Activated T-cell treated with anti-CD3 and anti-CD28 coated beads, Interleukin-2, amount 50 U/mL, for 72 hours (primary cell): ENCODE measurements around the gene BORCS5. TPM values are rescaled to one million over a fixed set of nuclear protein-coding genes. Genes with fewer than 3 reads are reported as not detected.
A peak's percentile ranks its signal among the peaks of the same experiment; 100 is the strongest.

Experiments
- ATAC-seq, 2 donors: fragments of 150-1000 bp; cut with Tn5 transposase; replicated peaks in 1 of 2; 2 replicates each; pipeline ENCODE4 v1.10.0; 2021; ENCODE audit warnings: moderate library complexity in 2 of 2, mild to moderate bottlenecking in 1 of 2
- DNase-seq, 2 donors: peaks; one replicate each; pipeline ENCODE4 v3.0.0; 2021 to 2022; ENCODE audit warnings: mixed read lengths in 1 of 2
- H3K27ac Mint-ChIP-seq: one replicate; pipeline ENCODE4 v1.8.0; 2022; ENCODE audit warnings: mild to moderate bottlenecking, moderate library complexity, mixed read lengths
- H3K27me3 Mint-ChIP-seq: one replicate; pipeline ENCODE4 v1.8.0; 2022; ENCODE audit warnings: low read depth, mixed read lengths
- H3K36me3 Mint-ChIP-seq, 2 donors: one replicate each; pipeline ENCODE4 v1.8.0; 2022; ENCODE audit warnings: mixed read lengths in 2 of 2, mild to moderate bottlenecking in 1 of 2; ENCODE audit not compliant: insufficient read depth in 2 of 2
- H3K4me1 Mint-ChIP-seq: one replicate; pipeline ENCODE4 v1.8.0; 2022; ENCODE audit warnings: low read depth, mixed read lengths
- H3K4me3 Mint-ChIP-seq, 2 donors: one replicate each; pipeline ENCODE4 v1.8.0; 2022; ENCODE audit warnings: mild to moderate bottlenecking in 2 of 2, mixed read lengths in 2 of 2, moderate library complexity in 2 of 2
- H3K9me3 Mint-ChIP-seq, 2 donors: one replicate each; pipeline ENCODE4 v1.8.0; 2022; ENCODE audit warnings: mixed read lengths in 2 of 2
- total RNA-seq, 2 donors: library from RNA; stranded (reverse); gene quantifications; one replicate each; pipeline ENCODE4 v1.2.3, GENCODE V29; 2022

BORCS5 gene
- total RNA-seq, 2 donors from 2014 or later: 37.7 to 44.9 TPM

GRCh38 chr12:12447837-12448236, 91.0 kb downstream of the BORCS5 start:
- Mint-ChIP-seq H3K27me3 (no peaks in the 10 kb centered on the region), H3K9me3 (no peaks in the 10 kb centered on the region), H3K27ac (no peak overlapping the region), H3K4me3 (no peak overlapping the region), H3K4me1 (peaks cover 29% of the 10 kb centered on the region), H3K36me3 (peaks cover 0 to 6% of the 10 kb centered on the region in 2 donors)
- DNase-seq (no peak), ATAC-seq (no peak)

- Mint-ChIP-seq H3K27ac (peak overlapping the region; percentile 52), H3K36me3 (peaks cover 0 to 7% of the 10 kb centered on the region in 2 donors), H3K4me3 (no peak overlapping the region), H3K27me3 (no peaks in the 10 kb centered on the region), H3K4me1 (peaks cover 12% of the 10 kb centered on the region), H3K9me3 (no peaks in the 10 kb centered on the region)
- no peak for DNase-seq
- no peak for ATAC-seq
These were observed 92.7 kb downstream of the BORCS5 start for GRCh38 chr12:12449533-12450025.

- no peak overlapping the region for H3K27ac Mint-ChIP-seq
- H3K27me3 Mint-ChIP-seq: no peaks in the 10 kb centered on the region
- peaks cover 12% of the 10 kb centered on the region for H3K4me1 Mint-ChIP-seq
- ATAC-seq (no peak), DNase-seq (no peak)
- peaks cover 0 to 7% of the 10 kb centered on the region in 2 donors for H3K36me3 Mint-ChIP-seq
- no peaks in the 10 kb centered on the region for H3K9me3 Mint-ChIP-seq
- no peak overlapping the region for H3K4me3 Mint-ChIP-seq
These were observed 93.2 kb downstream of the BORCS5 start for GRCh38 chr12:12450043-12450471.

GRCh38 chr12:12451098-12451497, 94.2 kb downstream of the BORCS5 start:
- H3K36me3 Mint-ChIP-seq: peaks cover 2 to 5% of the 10 kb centered on the region in 2 donors

GRCh38 chr12:12452326-12452902, 95.5 kb downstream of the BORCS5 start:
- no peaks in the 10 kb centered on the region for H3K27me3 Mint-ChIP-seq
- H3K27ac Mint-ChIP-seq: no peak overlapping the region
- no peak overlapping the region for H3K4me3 Mint-ChIP-seq
- DNase-seq: no peak
- H3K36me3 Mint-ChIP-seq: peaks cover 2 to 5% of the 10 kb centered on the region in 2 donors
- ATAC-seq: no peak
- H3K9me3 Mint-ChIP-seq: no peaks in the 10 kb centered on the region
- peaks cover 23% of the 10 kb centered on the region for H3K4me1 Mint-ChIP-seq

More at GRCh38 chr12:12451098-12451497, 94.2 kb downstream of the BORCS5 start:
- Mint-ChIP-seq H3K27me3 (no peaks in the 10 kb centered on the region), H3K27ac (no peak overlapping the region), H3K4me3 (no peak overlapping the region), H3K4me1 (peaks cover 20% of the 10 kb centered on the region), H3K9me3 (no peaks in the 10 kb centered on the region)
- ATAC-seq: no peak
- DNase-seq: no peak

GRCh38 chr12:12453635-12454034, 96.8 kb downstream of the BORCS5 start:
- no peak for DNase-seq
- Mint-ChIP-seq H3K27ac (no peak overlapping the region), H3K27me3 (no peaks in the 10 kb centered on the region), H3K4me1 (peaks cover 35% of the 10 kb centered on the region), H3K36me3 (peaks cover 2 to 5% of the 10 kb centered on the region in 2 donors), H3K9me3 (no peaks in the 10 kb centered on the region), H3K4me3 (no peak overlapping the region)
- ATAC-seq: no peak

- H3K4me1 Mint-ChIP-seq: peaks cover 37% of the 10 kb centered on the region
- ATAC-seq (no peak), DNase-seq (no peak)
- H3K9me3 Mint-ChIP-seq: no peaks in the 10 kb centered on the region
- no peak overlapping the region for H3K27ac Mint-ChIP-seq
- H3K36me3 Mint-ChIP-seq: peaks cover 2 to 3% of the 10 kb centered on the region in 2 donors
- H3K4me3 Mint-ChIP-seq: no peak overlapping the region
- H3K27me3 Mint-ChIP-seq: no peaks in the 10 kb centered on the region
These were observed 97.4 kb downstream of the BORCS5 start for GRCh38 chr12:12454315-12454714.

GRCh38 chr12:12456637-12457036, 99.8 kb downstream of the BORCS5 start:
- ATAC-seq: peak in 1 of 2 donors; percentile 77
- no peaks in the 10 kb centered on the region for H3K9me3 Mint-ChIP-seq
- peak overlapping the region; percentile 52 for H3K27ac Mint-ChIP-seq
- no peak for DNase-seq
- no peaks in the 10 kb centered on the region for H3K27me3 Mint-ChIP-seq
- H3K36me3 Mint-ChIP-seq: peaks cover 2 to 3% of the 10 kb centered on the region in 2 donors
- H3K4me1 Mint-ChIP-seq: peaks cover 60% of the 10 kb centered on the region
- peak overlapping the region; percentile 66 to 67 for H3K4me3 Mint-ChIP-seq

- Mint-ChIP-seq H3K27ac (peak overlapping the region; percentile 68), H3K4me3 (peak overlapping the region; percentile 66 to 78), H3K27me3 (no peaks in the 10 kb centered on the region), H3K9me3 (no peaks in the 10 kb centered on the region), H3K4me1 (peaks cover 89% of the 10 kb centered on the region), H3K36me3 (peaks cover 2 to 6% of the 10 kb centered on the region in 2 donors)
- ATAC-seq (peak; percentile 49 to 58), DNase-seq (no peak)
These were observed 104.4 kb downstream of the BORCS5 start for GRCh38 chr12:12460935-12461922.

- no peaks in the 10 kb centered on the region for H3K9me3 Mint-ChIP-seq
- no peaks in the 10 kb centered on the region for H3K27me3 Mint-ChIP-seq
- H3K36me3 Mint-ChIP-seq: peaks cover 5 to 7% of the 10 kb centered on the region in 2 donors
- peaks cover 89% of the 10 kb centered on the region for H3K4me1 Mint-ChIP-seq
- peak overlapping the region; percentile 68 for H3K27ac Mint-ChIP-seq
- DNase-seq (peak in 1 of 2 donors; percentile 41), ATAC-seq (peak; percentile 80 to 84)
- peak overlapping the region; percentile 66 to 78 for H3K4me3 Mint-ChIP-seq
These were observed 105.0 kb downstream of the BORCS5 start for GRCh38 chr12:12461923-12462315.

- Mint-ChIP-seq H3K27me3 (no peaks in the 10 kb centered on the region), H3K36me3 (peaks cover 14 to 22% of the 10 kb centered on the region in 2 donors), H3K27ac (peak overlapping the region; percentile 42), H3K4me3 (no peak overlapping the region), H3K4me1 (peaks cover 88% of the 10 kb centered on the region), H3K9me3 (peaks cover 1 to 2% of the 10 kb centered on the region in 2 donors)
- no peak for DNase-seq
- ATAC-seq: no peak
These were observed 108.6 kb downstream of the BORCS5 start for GRCh38 chr12:12465522-12465921.

- ATAC-seq: peak; percentile 14 to 51
- peak in 1 of 2 donors; percentile 57 for DNase-seq
- peak overlapping the region; percentile 18 to 87 for H3K4me3 Mint-ChIP-seq
- peaks cover 1 to 2% of the 10 kb centered on the region in 2 donors for H3K9me3 Mint-ChIP-seq
- peak overlapping the region; percentile 99 for H3K27ac Mint-ChIP-seq
- peaks cover 19 to 27% of the 10 kb centered on the region in 2 donors for H3K36me3 Mint-ChIP-seq
- H3K4me1 Mint-ChIP-seq: peaks cover 86% of the 10 kb centered on the region
- H3K27me3 Mint-ChIP-seq: no peaks in the 10 kb centered on the region
These were observed 109.3 kb downstream of the BORCS5 start for GRCh38 chr12:12466157-12466556.

- Mint-ChIP-seq H3K4me3 (peak overlapping the region; percentile 62 to 80), H3K36me3 (peaks cover 19 to 30% of the 10 kb centered on the region in 2 donors), H3K4me1 (peaks cover 75% of the 10 kb centered on the region), H3K27ac (peak overlapping the region; percentile 99), H3K27me3 (no peaks in the 10 kb centered on the region), H3K9me3 (peaks cover 1 to 2% of the 10 kb centered on the region in 2 donors)
- peak in 1 of 2 donors; percentile 40 for DNase-seq
- ATAC-seq: peak; percentile 59 to 60
These were observed 110.4 kb downstream of the BORCS5 start for GRCh38 chr12:12467264-12467663.
